ENCODE data around the gene TMEM247.

Gene TMEM247

GRCh38 chr2:46431481-46432235, 47.7 kb upstream of the TMEM247 start:
- no peak for ATAC-seq
- TF ChIP-seq ZFP3 (CRISPR knock-in tag; IDR thresholded peaks at IDR 0.05), result no peak
- no peak for TF ChIP-seq BACH2 (CRISPR knock-in tag; IDR thresholded peaks at IDR 0.05; ENCODE audit: borderline replicate concordance)
- TF ChIP-seq OSR1 (CRISPR knock-in tag; IDR thresholded peaks at IDR 0.05), result no peak
- TF ChIP-seq, protein P1, sequence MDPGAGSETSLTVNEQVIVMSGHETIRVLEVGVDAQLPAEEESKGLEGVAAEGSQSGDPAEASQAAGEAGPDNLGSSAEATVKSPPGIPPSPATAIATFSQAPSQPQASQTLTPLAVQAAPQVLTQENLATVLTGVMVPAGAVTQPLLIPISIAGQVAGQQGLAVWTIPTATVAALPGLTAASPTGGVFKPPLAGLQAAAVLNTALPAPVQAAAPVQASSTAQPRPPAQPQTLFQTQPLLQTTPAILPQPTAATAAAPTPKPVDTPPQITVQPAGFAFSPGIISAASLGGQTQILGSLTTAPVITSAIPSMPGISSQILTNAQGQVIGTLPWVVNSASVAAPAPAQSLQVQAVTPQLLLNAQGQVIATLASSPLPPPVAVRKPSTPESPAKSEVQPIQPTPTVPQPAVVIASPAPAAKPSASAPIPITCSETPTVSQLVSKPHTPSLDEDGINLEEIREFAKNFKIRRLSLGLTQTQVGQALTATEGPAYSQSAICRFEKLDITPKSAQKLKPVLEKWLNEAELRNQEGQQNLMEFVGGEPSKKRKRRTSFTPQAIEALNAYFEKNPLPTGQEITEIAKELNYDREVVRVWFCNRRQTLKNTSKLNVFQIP (CRISPR knock-in tag; IDR thresholded peaks at IDR 0.05; ENCODE audit: borderline replicate concordance, low read depth), result no peak
- TF ChIP-seq TOX (CRISPR knock-in tag; IDR thresholded peaks at IDR 0.05; ENCODE audit: borderline replicate concordance), result no peak
- TF ChIP-seq PPARA (CRISPR knock-in tag; IDR thresholded peaks at IDR 0.05; ENCODE audit: borderline replicate concordance), result no peak
- no peak for TF ChIP-seq TCF4 (CRISPR knock-in tag; IDR thresholded peaks at IDR 0.05; ENCODE audit: borderline replicate concordance)
- TF ChIP-seq ZC3H10 (CRISPR knock-in tag; IDR thresholded peaks at IDR 0.05), result no peak
- no peak for TF ChIP-seq CREB5 (CRISPR knock-in tag; IDR thresholded peaks at IDR 0.05; ENCODE audit: low read depth)
- no peak for TF ChIP-seq SNAI2 (CRISPR knock-in tag; IDR thresholded peaks at IDR 0.05)
- TF ChIP-seq TSHZ2 (CRISPR knock-in tag; IDR thresholded peaks at IDR 0.05), result no peak
- TF ChIP-seq ZFP30 (CRISPR knock-in tag; IDR thresholded peaks at IDR 0.05), result no peak
- no peak for TF ChIP-seq ZNF565 (CRISPR knock-in tag; conservative IDR thresholded peaks at IDR 0.05; ENCODE audit: low read depth)
- no peak for TF ChIP-seq CSDC2 (CRISPR knock-in tag; IDR thresholded peaks at IDR 0.05)
- TF ChIP-seq ISL1 (CRISPR knock-in tag; IDR thresholded peaks at IDR 0.05), result no peak
- no peak for TF ChIP-seq ARNTL (CRISPR knock-in tag; IDR thresholded peaks at IDR 0.05; ENCODE audit: borderline replicate concordance, low read depth)

DNA sequence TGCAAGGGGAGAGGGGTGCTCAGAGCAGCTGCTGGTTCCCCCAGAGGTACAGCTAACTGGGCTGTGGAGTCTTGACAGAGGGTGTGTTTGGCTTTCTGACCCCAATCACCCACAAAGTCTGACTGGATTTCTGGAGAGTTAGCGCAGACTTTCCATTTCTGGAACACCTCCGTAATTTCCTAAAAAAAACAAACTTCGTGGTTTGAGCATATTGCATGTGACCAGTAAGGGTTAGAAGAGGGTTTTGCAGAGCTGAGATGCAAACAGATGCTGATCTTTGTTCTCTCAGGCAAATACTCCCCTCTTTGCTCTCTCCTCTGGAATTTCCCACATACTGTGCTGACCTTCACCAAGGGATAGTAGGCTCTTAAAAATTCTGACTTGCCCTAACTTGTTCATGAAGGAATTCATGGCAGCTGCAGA, 44.5 kb upstream of the TMEM247 start:
- ATAC-seq, result no peak
- TF ChIP-seq PPARA (CRISPR knock-in tag; IDR thresholded peaks at IDR 0.05; ENCODE audit: borderline replicate concordance), result no peak
- TF ChIP-seq CREB5 (CRISPR knock-in tag; IDR thresholded peaks at IDR 0.05; ENCODE audit: low read depth), result no peak
- TF ChIP-seq CSDC2 (CRISPR knock-in tag; IDR thresholded peaks at IDR 0.05), result no peak
- no peak for TF ChIP-seq RARB (CRISPR knock-in tag; IDR thresholded peaks at IDR 0.05)
- no peak for TF ChIP-seq ZNF565 (CRISPR knock-in tag; conservative IDR thresholded peaks at IDR 0.05; ENCODE audit: low read depth)
- TF ChIP-seq SNAI2 (CRISPR knock-in tag; IDR thresholded peaks at IDR 0.05), result no peak
- TF ChIP-seq ZFP30 (CRISPR knock-in tag; IDR thresholded peaks at IDR 0.05), result no peak
- TF ChIP-seq, protein P2, sequence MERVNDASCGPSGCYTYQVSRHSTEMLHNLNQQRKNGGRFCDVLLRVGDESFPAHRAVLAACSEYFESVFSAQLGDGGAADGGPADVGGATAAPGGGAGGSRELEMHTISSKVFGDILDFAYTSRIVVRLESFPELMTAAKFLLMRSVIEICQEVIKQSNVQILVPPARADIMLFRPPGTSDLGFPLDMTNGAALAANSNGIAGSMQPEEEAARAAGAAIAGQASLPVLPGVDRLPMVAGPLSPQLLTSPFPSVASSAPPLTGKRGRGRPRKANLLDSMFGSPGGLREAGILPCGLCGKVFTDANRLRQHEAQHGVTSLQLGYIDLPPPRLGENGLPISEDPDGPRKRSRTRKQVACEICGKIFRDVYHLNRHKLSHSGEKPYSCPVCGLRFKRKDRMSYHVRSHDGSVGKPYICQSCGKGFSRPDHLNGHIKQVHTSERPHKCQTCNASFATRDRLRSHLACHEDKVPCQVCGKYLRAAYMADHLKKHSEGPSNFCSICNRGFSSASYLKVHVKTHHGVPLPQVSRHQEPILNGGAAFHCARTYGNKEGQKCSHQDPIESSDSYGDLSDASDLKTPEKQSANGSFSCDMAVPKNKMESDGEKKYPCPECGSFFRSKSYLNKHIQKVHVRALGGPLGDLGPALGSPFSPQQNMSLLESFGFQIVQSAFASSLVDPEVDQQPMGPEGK (CRISPR knock-in tag; IDR thresholded peaks at IDR 0.05; ENCODE audit: borderline replicate concordance), result no peak
- TF ChIP-seq GLIS3 (CRISPR knock-in tag; IDR thresholded peaks at IDR 0.05), result no peak
- TF ChIP-seq TOX (CRISPR knock-in tag; IDR thresholded peaks at IDR 0.05; ENCODE audit: borderline replicate concordance), result no peak
- no peak for TF ChIP-seq BACH2 (CRISPR knock-in tag; IDR thresholded peaks at IDR 0.05; ENCODE audit: borderline replicate concordance)
- TF ChIP-seq ISL1 (CRISPR knock-in tag; IDR thresholded peaks at IDR 0.05), result no peak
- TF ChIP-seq ZC3H10 (CRISPR knock-in tag; IDR thresholded peaks at IDR 0.05), result no peak

- ATAC-seq, result no peak
- TF ChIP-seq, protein P2 (CRISPR knock-in tag; IDR thresholded peaks at IDR 0.05; ENCODE audit: borderline replicate concordance), result no peak
- TF ChIP-seq ZFP30 (CRISPR knock-in tag; IDR thresholded peaks at IDR 0.05) (no peak), ZNF8 (CRISPR knock-in tag; IDR thresholded peaks at IDR 0.05) (no peak), TSHZ2 (CRISPR knock-in tag; IDR thresholded peaks at IDR 0.05) (no peak), ISL1 (CRISPR knock-in tag; IDR thresholded peaks at IDR 0.05) (no peak)
These were observed 44.0 kb upstream of the TMEM247 start for GRCh38 chr2:46435353-46435752.
